HepG2 (cell line): ENCODE measurements around the gene GPR176. TPM values are rescaled to one million over a fixed set of nuclear protein-coding genes. Genes with fewer than 3 reads are reported as not detected.
A peak's percentile ranks its signal among the peaks of the same experiment; 100 is the strongest.

Source experiments
- ARNTL ChIP-seq: sonication (generic); formaldehyde crosslinking; IDR thresholded peaks from 2 replicates; pipeline ENCODE4 v1.4.0; 2020; ENCODE audit warnings: mild to moderate bottlenecking, missing genetic modification reagents
- CBX1 ChIP-seq: IDR thresholded peaks from one replicate; pipeline ENCODE4 v1.6.1; 2016; ENCODE audit warnings: antibody characterized with exemption, low read depth
- EHMT2 ChIP-seq: fragments of 200-600 bp; sonication (generic); IDR thresholded peaks from 2 replicates; pipeline ENCODE4 v1.7.0; 2017; ENCODE audit warnings: antibody characterized with exemption, low read depth, low read length, borderline replicate concordance
- HOXD1 ChIP-seq: sonication (generic); formaldehyde crosslinking; IDR thresholded peaks from 2 replicates; pipeline ENCODE4 v1.5.0; 2020; ENCODE audit warnings: missing genetic modification reagents
- MBD4 ChIP-seq: IDR thresholded peaks from 2 replicates; pipeline ENCODE4 v1.6.1; 2012; ENCODE audit warnings: low read length, inconsistent platforms, borderline replicate concordance
- MXI1 ChIP-seq: IDR thresholded peaks from 3 replicates; pipeline ENCODE4 v1.6.1; 2012; ENCODE audit warnings: low read depth, low read length, inconsistent platforms, borderline replicate concordance
- NPAS2 ChIP-seq: sonication (generic); formaldehyde crosslinking; IDR thresholded peaks from 2 replicates; pipeline ENCODE4 v1.8.0; 2022; ENCODE audit warnings: mild to moderate bottlenecking, missing genetic modification reagents, borderline replicate concordance
- NR2C2 ChIP-seq: sonication (generic); formaldehyde crosslinking; IDR thresholded peaks from 2 replicates; pipeline ENCODE4 v1.4.0; 2020; ENCODE audit warnings: missing genetic modification reagents, mild to moderate bottlenecking, moderate library complexity, borderline replicate concordance
- PAXIP1 ChIP-seq: sonication (generic); formaldehyde crosslinking; conservative IDR thresholded peaks from 2 replicates; pipeline ENCODE4 v1.4.0; 2020; ENCODE audit warnings: mild to moderate bottlenecking, missing genetic modification reagents, moderate library complexity
- SETDB1 ChIP-seq: sonication (generic); formaldehyde crosslinking; IDR thresholded peaks from 2 replicates; pipeline ENCODE4 v1.5.1; 2020; ENCODE audit warnings: missing genetic modification reagents, mild to moderate bottlenecking, borderline replicate concordance
- SNAPC2 ChIP-seq: sonication (generic); formaldehyde crosslinking; IDR thresholded peaks from 2 replicates; pipeline ENCODE4 v1.8.1; 2022; ENCODE audit warnings: mild to moderate bottlenecking, missing genetic modification reagents
- XBP1 ChIP-seq: sonication (generic); formaldehyde crosslinking; IDR thresholded peaks from 2 replicates; pipeline ENCODE4 v1.5.0; 2020; ENCODE audit warnings: missing genetic modification reagents
- ZC3H4 ChIP-seq: sonication (generic); formaldehyde crosslinking; IDR thresholded peaks from 2 replicates; pipeline ENCODE4 v1.4.0; 2020; ENCODE audit warnings: missing genetic modification reagents, borderline replicate concordance
- ZEB1 ChIP-seq: IDR thresholded peaks from 2 replicates; pipeline ENCODE4 v1.6.1; 2012; ENCODE audit warnings: mild to moderate bottlenecking, low read depth, inconsistent platforms; ENCODE audit not compliant: insufficient replicate concordance
- ZNF101 ChIP-seq: sonication (generic); formaldehyde crosslinking; IDR thresholded peaks from 2 replicates; pipeline ENCODE4 v1.4.0; 2020; ENCODE audit warnings: mild to moderate bottlenecking, low read depth, missing genetic modification reagents, borderline replicate concordance
- ZNF615 ChIP-seq: sonication (generic); formaldehyde crosslinking; IDR thresholded peaks from 2 replicates; pipeline ENCODE4 v1.5.0; 2020; ENCODE audit warnings: mild to moderate bottlenecking, missing genetic modification reagents, borderline replicate concordance
- ZNF629 ChIP-seq: sonication (generic); formaldehyde crosslinking; conservative IDR thresholded peaks from 2 replicates; pipeline ENCODE4 v1.5.0; 2020; ENCODE audit warnings: missing genetic modification reagents
- ZNF674 ChIP-seq: sonication (generic); formaldehyde crosslinking; IDR thresholded peaks from 2 replicates; pipeline ENCODE4 v1.5.0; 2020; ENCODE audit warnings: low read depth, mild to moderate bottlenecking, missing genetic modification reagents
- ZNF75D ChIP-seq: sonication (generic); formaldehyde crosslinking; IDR thresholded peaks from 2 replicates; pipeline ENCODE4 v1.8.1; 2023; ENCODE audit warnings: missing genetic modification reagents, mild to moderate bottlenecking, borderline replicate concordance
- polyA plus RNA-seq, 8 experiments: library from polyadenylated mRNA; depleted of rRNA in 3 of 8; stranded (reverse) in 7 of 8; unstranded in 1 of 8; fragments of >200 nt; fragmentation: Illumina TruSeq in 4 of 8; extraction: Trizol in 4 of 8; gene quantifications; 2 replicates each; pipeline versions ENCODE4 v1.2.1 to v1.2.3, GENCODE V29; 2011 to 2016; ENCODE audit warnings: low read depth in 4 of 8, missing spikeins in 1 of 8, mixed read lengths in 1 of 8; ENCODE audit not compliant: insufficient read depth in 1 of 8
- total RNA-seq, 5 experiments: library from RNA; depleted of rRNA; stranded (reverse); fragments of >200 nt; fragmentation: Illumina TruSeq; extraction: Trizol; gene quantifications; 2 replicates each; pipeline ENCODE4 v1.2.3, GENCODE V29; 2016; ENCODE audit warnings: low read depth in 1 of 5
- TF ChIP-seq, protein P1 (sequence below): sonication (generic); IDR thresholded peaks from 2 replicates; pipeline ENCODE4 v1.6.1; 2016; ENCODE audit warnings: low read depth, borderline replicate concordance
- TF ChIP-seq, protein P2 (sequence below): sonication (generic); formaldehyde crosslinking; IDR thresholded peaks from 2 replicates; pipeline ENCODE4 v1.5.0; 2020; ENCODE audit warnings: mild to moderate bottlenecking, missing genetic modification reagents, moderate library complexity
- TF ChIP-seq, protein P3 (sequence below): sonication (generic); formaldehyde crosslinking; IDR thresholded peaks from 2 replicates; pipeline ENCODE4 v1.8.0; 2022; ENCODE audit warnings: missing genetic modification reagents, mild to moderate bottlenecking, moderate library complexity, borderline replicate concordance
- TF ChIP-seq, protein P4 (sequence below): IDR thresholded peaks from 2 replicates; pipeline ENCODE4 v1.6.1; 2016; ENCODE audit warnings: low read depth, borderline replicate concordance

GPR176 gene
- total and polyA plus RNA-seq, 2 of the 13 experiments (the other 11 are each of a cell fraction or from before 2014, with no cell fraction given), result 0.11 to 0.20 TPM

DNA sequence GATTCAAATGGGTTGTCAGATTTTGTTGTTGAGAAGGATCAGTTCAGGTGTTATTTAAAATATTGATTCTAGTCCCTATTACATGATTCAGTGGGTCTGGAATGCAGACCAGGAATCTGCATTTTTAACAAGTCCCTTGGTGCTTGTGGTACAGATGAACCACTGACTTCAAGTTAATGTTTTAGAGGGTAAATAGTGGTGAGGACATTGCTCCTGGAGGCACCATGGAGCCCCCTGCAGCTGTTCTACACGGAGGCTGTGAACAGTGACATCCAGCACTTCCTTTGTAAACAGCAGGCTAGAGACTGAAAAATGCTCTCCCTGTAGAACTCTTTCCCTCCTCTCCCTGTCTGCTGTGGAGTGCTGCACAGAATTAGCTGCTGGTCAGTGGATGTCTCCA, 132.6 kb downstream of the GPR176 start (continued):
- TF ChIP-seq, protein P1, sequence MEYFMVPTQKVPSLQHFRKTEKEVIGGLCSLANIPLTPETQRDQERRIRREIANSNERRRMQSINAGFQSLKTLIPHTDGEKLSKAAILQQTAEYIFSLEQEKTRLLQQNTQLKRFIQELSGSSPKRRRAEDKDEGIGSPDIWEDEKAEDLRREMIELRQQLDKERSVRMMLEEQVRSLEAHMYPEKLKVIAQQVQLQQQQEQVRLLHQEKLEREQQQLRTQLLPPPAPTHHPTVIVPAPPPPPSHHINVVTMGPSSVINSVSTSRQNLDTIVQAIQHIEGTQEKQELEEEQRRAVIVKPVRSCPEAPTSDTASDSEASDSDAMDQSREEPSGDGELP, result peak; percentile 88
- TF ChIP-seq MBD4, result no peak
- no peak for TF ChIP-seq MXI1
- TF ChIP-seq, protein P2, sequence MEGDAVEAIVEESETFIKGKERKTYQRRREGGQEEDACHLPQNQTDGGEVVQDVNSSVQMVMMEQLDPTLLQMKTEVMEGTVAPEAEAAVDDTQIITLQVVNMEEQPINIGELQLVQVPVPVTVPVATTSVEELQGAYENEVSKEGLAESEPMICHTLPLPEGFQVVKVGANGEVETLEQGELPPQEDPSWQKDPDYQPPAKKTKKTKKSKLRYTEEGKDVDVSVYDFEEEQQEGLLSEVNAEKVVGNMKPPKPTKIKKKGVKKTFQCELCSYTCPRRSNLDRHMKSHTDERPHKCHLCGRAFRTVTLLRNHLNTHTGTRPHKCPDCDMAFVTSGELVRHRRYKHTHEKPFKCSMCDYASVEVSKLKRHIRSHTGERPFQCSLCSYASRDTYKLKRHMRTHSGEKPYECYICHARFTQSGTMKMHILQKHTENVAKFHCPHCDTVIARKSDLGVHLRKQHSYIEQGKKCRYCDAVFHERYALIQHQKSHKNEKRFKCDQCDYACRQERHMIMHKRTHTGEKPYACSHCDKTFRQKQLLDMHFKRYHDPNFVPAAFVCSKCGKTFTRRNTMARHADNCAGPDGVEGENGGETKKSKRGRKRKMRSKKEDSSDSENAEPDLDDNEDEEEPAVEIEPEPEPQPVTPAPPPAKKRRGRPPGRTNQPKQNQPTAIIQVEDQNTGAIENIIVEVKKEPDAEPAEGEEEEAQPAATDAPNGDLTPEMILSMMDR (CRISPR knock-in tag), result peak; percentile 39; the same call in 1 of the 2 replicates
- TF ChIP-seq NPAS2, result no peak
- TF ChIP-seq PAXIP1 (CRISPR knock-in tag), result peak; percentile 79
- TF ChIP-seq SNAPC2 (CRISPR knock-in tag), result no peak
- no peak for TF ChIP-seq ZNF629 (CRISPR knock-in tag)
- TF ChIP-seq, protein P3, sequence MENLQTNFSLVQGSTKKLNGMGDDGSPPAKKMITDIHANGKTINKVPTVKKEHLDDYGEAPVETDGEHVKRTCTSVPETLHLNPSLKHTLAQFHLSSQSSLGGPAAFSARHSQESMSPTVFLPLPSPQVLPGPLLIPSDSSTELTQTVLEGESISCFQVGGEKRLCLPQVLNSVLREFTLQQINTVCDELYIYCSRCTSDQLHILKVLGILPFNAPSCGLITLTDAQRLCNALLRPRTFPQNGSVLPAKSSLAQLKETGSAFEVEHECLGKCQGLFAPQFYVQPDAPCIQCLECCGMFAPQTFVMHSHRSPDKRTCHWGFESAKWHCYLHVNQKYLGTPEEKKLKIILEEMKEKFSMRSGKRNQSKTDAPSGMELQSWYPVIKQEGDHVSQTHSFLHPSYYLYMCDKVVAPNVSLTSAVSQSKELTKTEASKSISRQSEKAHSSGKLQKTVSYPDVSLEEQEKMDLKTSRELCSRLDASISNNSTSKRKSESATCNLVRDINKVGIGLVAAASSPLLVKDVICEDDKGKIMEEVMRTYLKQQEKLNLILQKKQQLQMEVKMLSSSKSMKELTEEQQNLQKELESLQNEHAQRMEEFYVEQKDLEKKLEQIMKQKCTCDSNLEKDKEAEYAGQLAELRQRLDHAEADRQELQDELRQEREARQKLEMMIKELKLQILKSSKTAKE (CRISPR knock-in tag), result no peak
- TF ChIP-seq CBX1, result no peak
- TF ChIP-seq HOXD1 (CRISPR knock-in tag), result no peak
- TF ChIP-seq NR2C2, result no peak
- no peak for TF ChIP-seq XBP1 (CRISPR knock-in tag)
- TF ChIP-seq ZNF674 (CRISPR knock-in tag), result no peak
- no peak for TF ChIP-seq ZNF75D (CRISPR knock-in tag)
- TF ChIP-seq, protein P4, sequence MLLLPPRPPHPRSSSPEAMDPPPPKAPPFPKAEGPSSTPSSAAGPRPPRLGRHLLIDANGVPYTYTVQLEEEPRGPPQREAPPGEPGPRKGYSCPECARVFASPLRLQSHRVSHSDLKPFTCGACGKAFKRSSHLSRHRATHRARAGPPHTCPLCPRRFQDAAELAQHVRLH (CRISPR knock-in tag), result no peak
- no peak for TF ChIP-seq EHMT2
- TF ChIP-seq ZNF101, result no peak
- no peak for TF ChIP-seq ARNTL (CRISPR knock-in tag)
- no peak for TF ChIP-seq ZEB1
- no peak for TF ChIP-seq ZC3H4 (CRISPR knock-in tag)
- no peak for TF ChIP-seq SETDB1 (CRISPR knock-in tag)
- TF ChIP-seq ZNF615 (CRISPR knock-in tag), result no peak
